ENCODE results near the gene FUCA1. TPM values are rescaled to one million over a fixed set of nuclear protein-coding genes. Genes with fewer than 3 reads are reported as not detected.
A peak's percentile ranks its signal among the peaks of the same experiment; 100 is the strongest.

FUCA1 gene
- total RNA-seq (5.3 TPM), polyA plus RNA-seq (10 to 100 TPM; 10.3 to 22.6 (median 17.0) TPM)

DNA sequence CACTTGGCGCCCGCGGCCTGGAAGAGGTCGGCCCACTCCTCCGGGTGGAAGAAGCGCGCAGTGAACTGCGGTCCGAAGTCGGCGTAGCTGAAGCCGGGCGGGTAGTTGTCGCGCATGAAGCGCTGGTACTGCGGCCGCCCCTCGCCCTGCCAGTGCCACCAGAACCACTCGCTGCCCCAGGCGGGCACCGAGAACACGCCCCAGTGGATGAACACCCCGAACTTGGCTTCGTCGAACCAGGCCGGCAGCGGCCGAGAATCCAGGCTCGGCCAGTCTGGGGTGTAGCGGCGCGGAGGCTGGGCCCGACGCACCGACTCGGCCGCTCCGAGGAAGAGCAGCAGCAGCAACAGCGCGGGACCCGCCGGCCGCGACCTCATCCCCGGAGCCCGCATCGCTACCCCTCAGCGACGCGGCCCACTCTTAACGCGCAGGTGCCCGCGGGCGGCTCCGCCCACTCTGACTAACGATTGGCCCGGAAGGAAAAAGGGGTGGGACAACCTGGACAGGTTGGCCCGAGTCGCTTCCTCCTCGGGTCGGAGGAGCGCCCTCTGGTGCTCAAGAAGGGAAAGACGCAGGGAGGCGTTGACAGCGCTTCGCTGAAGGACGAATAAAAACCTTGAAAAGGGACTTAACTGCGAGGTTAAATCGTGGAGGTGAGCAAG lies at the start of gene FUCA1:
Gene FUCA1, minus strand, starts transcription at position 396 of the 662 bp plus-strand sequence. Its CDS starts 4 bp downstream, at position 392.
- peak within 1 kb of the TSS; percentile 71 for H3K27ac ChIP-seq (ENCODE audit: insufficient read depth, low read length, poor library complexity, severe bottlenecking)
- ATAC-seq (ENCODE audit: low read depth in 2 of 2) (peak; percentile 99), DNase-seq (peak; percentile 94 to 97 (median 95))
- Mint-ChIP-seq H3K4me3 (peak within 1 kb of the TSS; percentile 72 to 91 (median 88)), H3K4me1 (peaks cover 4 to 34% (median 22%) of the 10 kb centered on the region in 4 donors), H3K27me3 (peaks cover 5% of the 10 kb centered on the region), H3K27ac (peak within 1 kb of the TSS; percentile 88 to 96 (median 96)), H3K36me3 (peaks cover under 1% of the 10 kb centered on the region), H3K9me3 (no peaks in the 10 kb centered on the region)
- peaks cover 11% of the 10 kb centered on the region for H3K36me3 ChIP-seq (ENCODE audit: control insufficient read depth, insufficient read depth, low read length)
- no peaks in the 10 kb centered on the region for H3K9me3 ChIP-seq (ENCODE audit: control insufficient read depth in 2 of 2, low read length in 2 of 2)
- no peaks in the 10 kb centered on the region for H3K27me3 ChIP-seq (ENCODE audit: control insufficient read depth, insufficient read depth, low read length)
- peak within 1 kb of the TSS; percentile 70 for H3K4me3 ChIP-seq (ENCODE audit: low read depth, low read length)
- peaks cover 16% of the 10 kb centered on the region for H3K4me1 ChIP-seq (ENCODE audit: control insufficient read depth, insufficient read depth, low read length, poor library complexity, severe bottlenecking)

DNA sequence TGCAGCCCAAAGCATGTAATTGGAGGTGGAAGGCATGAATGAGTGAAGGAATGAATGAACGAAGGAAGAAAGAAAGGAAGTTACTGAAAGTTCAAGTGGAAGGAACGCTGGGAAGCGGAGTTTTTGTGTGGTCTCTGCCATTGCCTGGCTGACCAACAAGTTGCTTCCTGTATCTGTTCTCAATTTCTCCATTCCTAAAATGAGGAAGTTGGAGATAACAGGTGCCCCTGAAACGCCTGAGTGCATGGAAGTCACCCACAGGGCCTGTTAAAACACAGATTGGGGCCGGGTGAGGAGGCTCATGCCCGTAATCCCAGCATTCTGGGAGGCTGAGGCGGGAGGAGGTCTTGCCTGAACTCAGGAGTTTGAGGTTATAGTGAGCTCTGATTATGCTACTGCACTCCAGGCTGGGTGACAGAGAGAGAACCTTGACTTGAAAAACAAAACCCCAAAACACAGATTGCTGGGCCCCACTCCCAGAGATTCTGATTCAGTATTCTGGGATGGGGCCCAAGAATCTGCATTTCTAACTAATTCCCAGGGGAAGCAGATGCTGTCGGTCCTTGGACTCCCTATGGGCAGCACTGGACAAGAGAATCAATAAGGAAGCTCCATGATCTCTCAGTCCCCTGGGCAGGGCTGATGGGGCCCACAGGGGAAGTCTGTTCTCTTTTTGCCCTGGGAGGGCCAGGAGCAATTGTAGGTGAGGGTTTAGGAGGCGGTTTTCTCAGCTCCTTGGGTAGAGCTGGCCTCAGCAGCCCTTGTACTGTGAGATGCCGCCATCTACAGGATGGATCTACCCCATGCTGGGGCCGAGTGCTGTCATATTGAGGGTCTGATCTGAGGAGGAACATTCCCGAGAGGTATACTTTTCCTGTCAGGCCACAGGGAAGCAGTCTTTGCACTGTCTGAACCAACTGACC lies 48.4 kb upstream of the FUCA1 start:
- peaks cover 13% of the 10 kb centered on the region for H3K4me1 ChIP-seq (ENCODE audit: control insufficient read depth, insufficient read depth, low read length, poor library complexity, severe bottlenecking)
- Mint-ChIP-seq H3K4me3 (no peak overlapping the region), H3K4me1 (peaks cover 0 to 35% (median 13%) of the 10 kb centered on the region in 4 donors), H3K27me3 (peaks cover 5% of the 10 kb centered on the region), H3K36me3 (no peaks in the 10 kb centered on the region), H3K27ac (no peak overlapping the region), H3K9me3 (no peaks in the 10 kb centered on the region)
- ATAC-seq (ENCODE audit: low read depth in 2 of 2) (peak; percentile 70 to 74), DNase-seq (peak; percentile 11 to 65 (median 43))
- no peak overlapping the region for H3K27ac ChIP-seq (ENCODE audit: insufficient read depth, low read length, poor library complexity, severe bottlenecking)
- H3K4me3 ChIP-seq (ENCODE audit: low read depth, low read length), result no peak overlapping the region
- H3K27me3 ChIP-seq (ENCODE audit: control insufficient read depth, insufficient read depth, low read length), result no peaks in the 10 kb centered on the region
- H3K9me3 ChIP-seq (ENCODE audit: control insufficient read depth in 2 of 2, low read length in 2 of 2), result no peaks in the 10 kb centered on the region
- H3K36me3 ChIP-seq (ENCODE audit: control insufficient read depth, insufficient read depth, low read length), result no peaks in the 10 kb centered on the region

DNA sequence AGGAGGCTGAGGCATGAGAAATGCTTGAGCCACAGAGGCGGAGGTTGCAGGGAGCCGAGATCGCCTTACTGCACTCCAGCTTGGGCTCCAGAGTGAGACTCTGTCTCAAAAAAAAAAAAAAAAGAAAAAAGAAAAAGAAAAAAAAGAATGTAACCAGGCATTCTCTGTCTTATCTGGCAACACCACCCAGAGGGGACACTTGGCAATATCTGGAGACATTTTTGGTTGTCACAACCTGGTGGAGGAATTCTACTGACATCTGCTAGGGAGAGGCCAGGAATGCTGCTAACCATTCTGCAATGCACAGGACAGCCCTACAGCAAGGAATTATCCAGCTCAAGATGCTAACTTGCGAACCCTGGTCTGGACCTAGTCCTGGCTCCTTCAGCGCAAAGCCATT lies 47.4 kb upstream of the FUCA1 start:
- Mint-ChIP-seq H3K4me3 (no peak overlapping the region), H3K9me3 (no peaks in the 10 kb centered on the region), H3K36me3 (no peaks in the 10 kb centered on the region), H3K27ac (no peak overlapping the region), H3K27me3 (peaks cover 7% of the 10 kb centered on the region), H3K4me1 (peaks cover 0 to 42% (median 20%) of the 10 kb centered on the region in 4 donors)
- no peaks in the 10 kb centered on the region for H3K27me3 ChIP-seq (ENCODE audit: control insufficient read depth, insufficient read depth, low read length)
- H3K9me3 ChIP-seq (ENCODE audit: control insufficient read depth in 2 of 2, low read length in 2 of 2), result no peaks in the 10 kb centered on the region
- ATAC-seq (ENCODE audit: low read depth in 2 of 2) (no peak), DNase-seq (no peak)
- no peak overlapping the region for H3K27ac ChIP-seq (ENCODE audit: insufficient read depth, low read length, poor library complexity, severe bottlenecking)
- H3K36me3 ChIP-seq (ENCODE audit: control insufficient read depth, insufficient read depth, low read length), result no peaks in the 10 kb centered on the region
- peaks cover 19% of the 10 kb centered on the region for H3K4me1 ChIP-seq (ENCODE audit: control insufficient read depth, insufficient read depth, low read length, poor library complexity, severe bottlenecking)
- H3K4me3 ChIP-seq (ENCODE audit: low read depth, low read length), result no peak overlapping the region

DNA sequence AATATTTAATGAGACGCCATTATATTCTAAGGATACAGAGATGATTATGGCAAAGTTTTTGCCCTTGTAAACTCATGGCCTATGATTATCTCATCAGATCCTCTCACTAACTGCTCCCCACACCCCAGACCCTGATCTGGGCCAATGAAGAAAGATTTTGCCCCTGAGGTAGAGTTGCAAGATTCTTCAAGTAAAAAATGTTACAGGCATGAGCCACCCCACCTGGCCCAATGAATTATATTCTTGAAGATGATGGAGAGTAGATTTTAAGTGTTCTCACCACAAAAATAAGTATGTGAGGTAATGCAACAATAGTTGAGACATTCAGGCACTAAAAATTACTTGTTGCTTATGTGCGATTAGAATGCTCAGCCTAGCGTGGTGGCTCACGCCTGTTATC lies 46.8 kb upstream of the FUCA1 start:
- Histone ChIP-seq H3K4me3 (ENCODE audit: low read depth, low read length) (no peak overlapping the region), H3K9me3 (ENCODE audit: control insufficient read depth in 2 of 2, low read length in 2 of 2) (no peaks in the 10 kb centered on the region), H3K4me1 (ENCODE audit: control insufficient read depth, insufficient read depth, low read length, poor library complexity, severe bottlenecking) (peaks cover 19% of the 10 kb centered on the region), H3K27ac (ENCODE audit: insufficient read depth, low read length, poor library complexity, severe bottlenecking) (no peak overlapping the region), H3K27me3 (ENCODE audit: control insufficient read depth, insufficient read depth, low read length) (no peaks in the 10 kb centered on the region), H3K36me3 (ENCODE audit: control insufficient read depth, insufficient read depth, low read length) (no peaks in the 10 kb centered on the region)
- H3K27ac Mint-ChIP-seq, result peak overlapping the region in 1 of 3 donors; percentile 52
- no peak overlapping the region for H3K4me3 Mint-ChIP-seq
- H3K27me3 Mint-ChIP-seq, result peaks cover 5% of the 10 kb centered on the region
- no peak for DNase-seq
- no peaks in the 10 kb centered on the region for H3K9me3 Mint-ChIP-seq
- no peak for ATAC-seq (ENCODE audit: low read depth in 2 of 2)
- peaks cover 0 to 44% (median 19%) of the 10 kb centered on the region in 4 donors for H3K4me1 Mint-ChIP-seq
- H3K36me3 Mint-ChIP-seq, result no peaks in the 10 kb centered on the region

DNA sequence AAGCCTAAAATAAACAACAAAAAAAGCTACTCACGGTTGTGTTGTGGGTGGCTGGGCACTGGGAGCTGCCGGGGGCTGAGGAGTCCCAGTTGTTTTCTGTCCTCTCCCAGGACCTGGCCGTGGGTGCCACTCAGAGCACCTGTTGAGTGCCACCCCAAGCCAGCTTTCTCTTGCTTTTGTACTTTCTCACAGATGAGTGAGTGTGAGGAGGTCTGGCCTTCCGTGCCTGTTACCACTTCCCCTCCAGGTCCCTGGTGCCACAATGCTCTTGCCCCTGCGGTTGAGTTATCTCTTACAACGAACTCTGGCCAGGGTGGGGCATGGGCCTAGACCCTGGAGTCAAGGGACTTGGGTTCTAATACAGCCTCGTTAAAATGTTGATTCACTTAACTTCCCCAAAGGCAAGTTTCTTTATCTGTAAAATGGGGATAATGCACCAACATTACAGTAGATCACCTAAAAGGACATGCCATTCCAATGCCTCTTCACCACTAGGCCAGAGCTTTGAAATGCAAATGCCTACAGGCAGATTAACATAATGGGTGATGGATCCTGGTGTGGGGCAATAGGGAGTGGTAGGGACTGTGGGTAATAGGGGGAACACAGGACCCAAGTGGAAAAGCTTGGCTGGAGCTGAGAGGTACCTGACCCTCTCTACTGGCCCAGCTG lies 45.3 kb upstream of the FUCA1 start, which contains the start of gene CNR2:
Gene CNR2, minus strand, starts transcription at position 151 of the 669 bp plus-strand sequence. CDS start 37,745 bp downstream, outside the sequence.
- peak in 1 of 3 donors; percentile 71 for DNase-seq
- no peaks in the 10 kb centered on the region for H3K36me3 Mint-ChIP-seq
- Histone ChIP-seq H3K27me3 (ENCODE audit: control insufficient read depth, insufficient read depth, low read length) (no peaks in the 10 kb centered on the region), H3K9me3 (ENCODE audit: control insufficient read depth in 2 of 2, low read length in 2 of 2) (no peaks in the 10 kb centered on the region), H3K4me3 (ENCODE audit: low read depth, low read length) (no peak within 1 kb of the TSS), H3K4me1 (ENCODE audit: control insufficient read depth, insufficient read depth, low read length, poor library complexity, severe bottlenecking) (peaks cover 24% of the 10 kb centered on the region), H3K36me3 (ENCODE audit: control insufficient read depth, insufficient read depth, low read length) (no peaks in the 10 kb centered on the region), H3K27ac (ENCODE audit: insufficient read depth, low read length, poor library complexity, severe bottlenecking) (no peak within 1 kb of the TSS)
- peaks cover 5% of the 10 kb centered on the region for H3K27me3 Mint-ChIP-seq
- no peaks in the 10 kb centered on the region for H3K9me3 Mint-ChIP-seq
- peak in 1 of 2 donors; percentile 57 for ATAC-seq (ENCODE audit: low read depth in 2 of 2)
- peak within 1 kb of the TSS in 3 of 4 donors; percentile 11 to 63 (median 57) for H3K4me3 Mint-ChIP-seq
- peak within 1 kb of the TSS; percentile 46 to 79 (median 69) for H3K27ac Mint-ChIP-seq
- H3K4me1 Mint-ChIP-seq, result peaks cover 0 to 56% (median 23%) of the 10 kb centered on the region in 4 donors

DNA sequence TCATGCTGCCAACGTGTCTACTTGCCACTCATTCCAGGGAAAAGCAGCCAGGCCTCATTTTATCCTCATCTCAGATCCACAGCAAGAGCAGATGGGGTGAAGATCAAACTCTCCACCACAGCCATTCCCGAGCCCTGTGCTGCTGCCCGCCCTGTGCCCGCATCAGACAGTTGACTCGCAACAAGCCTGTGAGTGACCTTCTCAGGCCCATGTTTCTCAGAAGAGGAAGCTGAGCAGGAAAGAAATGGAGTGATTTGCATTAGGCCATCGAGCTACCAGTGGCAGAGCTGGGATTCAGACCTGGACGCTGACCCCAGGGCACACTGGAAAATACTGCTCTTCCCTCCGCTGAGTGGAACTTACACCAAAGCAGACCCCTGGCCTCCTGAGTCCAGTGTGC lies 43.8 kb upstream of the FUCA1 start:
- no peak for DNase-seq
- no peak for ATAC-seq (ENCODE audit: low read depth in 2 of 2)
- H3K36me3 ChIP-seq (ENCODE audit: control insufficient read depth, insufficient read depth, low read length), result no peaks in the 10 kb centered on the region
- Mint-ChIP-seq H3K4me1 (peaks cover 0 to 56% (median 23%) of the 10 kb centered on the region in 4 donors), H3K36me3 (no peaks in the 10 kb centered on the region), H3K27me3 (peaks cover 10% of the 10 kb centered on the region), H3K9me3 (no peaks in the 10 kb centered on the region), H3K27ac (peak overlapping the region in 1 of 3 donors; percentile 79), H3K4me3 (no peak overlapping the region)
- no peaks in the 10 kb centered on the region for H3K27me3 ChIP-seq (ENCODE audit: control insufficient read depth, insufficient read depth, low read length)
- H3K9me3 ChIP-seq (ENCODE audit: control insufficient read depth in 2 of 2, low read length in 2 of 2), result no peaks in the 10 kb centered on the region
- no peak overlapping the region for H3K27ac ChIP-seq (ENCODE audit: insufficient read depth, low read length, poor library complexity, severe bottlenecking)
- peaks cover 24% of the 10 kb centered on the region for H3K4me1 ChIP-seq (ENCODE audit: control insufficient read depth, insufficient read depth, low read length, poor library complexity, severe bottlenecking)
- no peak overlapping the region for H3K4me3 ChIP-seq (ENCODE audit: low read depth, low read length)

DNA sequence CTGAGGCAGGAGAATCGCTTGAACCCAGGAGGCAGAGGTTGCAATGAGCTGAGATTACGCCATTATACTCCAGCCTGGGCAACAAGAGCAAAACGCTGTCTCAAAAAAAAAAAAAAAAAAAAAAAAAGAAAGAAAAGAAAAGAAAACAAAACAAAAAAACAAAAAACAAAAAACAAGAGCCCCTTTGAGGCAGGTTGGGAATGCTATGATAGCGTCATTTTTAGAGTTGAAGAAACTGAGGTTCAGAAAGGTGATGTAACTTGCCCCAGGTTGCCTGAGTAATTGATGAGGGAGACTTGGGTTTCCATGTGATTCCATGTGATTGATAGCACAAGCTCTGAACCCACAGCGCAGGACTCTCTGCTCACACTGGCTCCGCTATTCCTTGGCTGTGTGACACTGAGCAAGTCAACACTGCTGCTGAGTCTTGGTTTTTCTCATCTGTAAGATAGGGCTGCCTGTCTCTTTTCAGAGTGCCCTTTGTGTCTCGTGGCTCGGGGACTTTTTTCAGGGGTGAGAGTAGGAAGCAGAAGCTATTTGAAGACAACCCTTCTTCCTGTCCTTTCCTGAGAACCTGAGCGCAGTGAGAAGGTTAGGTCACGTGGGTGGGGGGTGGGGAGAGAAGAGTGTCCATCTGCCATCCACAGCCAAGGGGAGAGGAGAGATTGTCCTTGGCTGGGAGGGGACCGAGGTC lies 42.6 kb upstream of the FUCA1 start:
- H3K27ac Mint-ChIP-seq, result peak overlapping the region in 1 of 3 donors; percentile 46
- Histone ChIP-seq H3K9me3 (ENCODE audit: control insufficient read depth in 2 of 2, low read length in 2 of 2) (no peaks in the 10 kb centered on the region), H3K4me3 (ENCODE audit: low read depth, low read length) (no peak overlapping the region), H3K27ac (ENCODE audit: insufficient read depth, low read length, poor library complexity, severe bottlenecking) (no peak overlapping the region), H3K4me1 (ENCODE audit: control insufficient read depth, insufficient read depth, low read length, poor library complexity, severe bottlenecking) (peaks cover 24% of the 10 kb centered on the region), H3K36me3 (ENCODE audit: control insufficient read depth, insufficient read depth, low read length) (no peaks in the 10 kb centered on the region), H3K27me3 (ENCODE audit: control insufficient read depth, insufficient read depth, low read length) (no peaks in the 10 kb centered on the region)
- H3K27me3 Mint-ChIP-seq, result peaks cover 10% of the 10 kb centered on the region
- peak overlapping the region in 1 of 4 donors; percentile 74 for H3K4me3 Mint-ChIP-seq
- no peaks in the 10 kb centered on the region for H3K36me3 Mint-ChIP-seq
- peaks cover 0 to 54% (median 23%) of the 10 kb centered on the region in 4 donors for H3K4me1 Mint-ChIP-seq
- no peaks in the 10 kb centered on the region for H3K9me3 Mint-ChIP-seq
- no peak for ATAC-seq (ENCODE audit: low read depth in 2 of 2)
- peak in 1 of 3 donors; percentile 51 for DNase-seq
